SK-N-SH (cell line): ENCODE measurements around the gene ZNF214. TPM values are rescaled to one million over a fixed set of nuclear protein-coding genes. Genes with fewer than 3 reads are reported as not detected.

Source experiments
- CTCF ChIA-PET: fragments of 300-600, 350-600 bp; formaldehyde crosslinking; extraction: SDS; loops from one replicate; lab custom pipeline; 2021; lab: Yijun Ruan, JAX
- POLR2A ChIA-PET: fragments of 350-600 bp; sonication (Branson Sonifier 250); formaldehyde crosslinking; extraction: SDS; loops from one replicate; lab custom pipeline; 2020; ENCODE audit warnings: antibody characterized with exemption, inconsistent platforms; lab: Yijun Ruan, JAX
- DNase-seq: peaks from one replicate; pipeline ENCODE4 v3.0.0; 2012
- H2AFZ ChIP-seq: fragments of 200-600 bp; sonication (generic); 2 replicates; pipeline ENCODE4 v1.8.1; 2016; ENCODE audit warnings: antibody characterized with exemption, mild to moderate bottlenecking, low read depth
- H3F3A ChIP-seq: fragments of 200-600 bp; sonication (generic); replicated peaks from 2 replicates; pipeline ENCODE3; 2016; ENCODE audit warnings: antibody characterized with exemption, mild to moderate bottlenecking; ENCODE audit not compliant: insufficient read depth
- H3K27ac ChIP-seq, 2 experiments: fragments of 200-500 bp in 1 of 2; fragments of 200-600 bp in 1 of 2; sonication (Bioruptor generic) in 1 of 2; sonication (generic), shearing (Covaris generic) in 1 of 2; 2 replicates each; pipeline versions ENCODE4 v1.5.1 to v1.6.1; 2014 to 2016; ENCODE audit warnings: low read depth in 2 of 2, inconsistent platforms in 1 of 2, low read length in 1 of 2, mild to moderate bottlenecking in 1 of 2, mixed read lengths in 1 of 2
- H3K27me3 ChIP-seq: fragments of 200-600 bp; sonication (generic), shearing (Covaris generic); 2 replicates; pipeline ENCODE4 v1.6.1; 2016; ENCODE audit warnings: mixed run types; ENCODE audit not compliant: insufficient read depth
- H3K36me3 ChIP-seq, 2 experiments: fragments of 200-500 bp in 1 of 2; fragments of 200-600 bp in 1 of 2; sonication (Bioruptor generic) in 1 of 2; sonication (generic) in 1 of 2; replicated peaks in 1 of 2; 2 replicates each; pipeline versions ENCODE3 to v1.5.1; 2014 to 2016; ENCODE audit warnings: low read length in 1 of 2, mild to moderate bottlenecking in 1 of 2; ENCODE audit not compliant: insufficient read depth in 2 of 2, control insufficient read depth in 1 of 2
- H3K4me1 ChIP-seq, 2 experiments: fragments of 200-500 bp in 1 of 2; fragments of 200-600 bp in 1 of 2; sonication (Bioruptor generic) in 1 of 2; sonication (generic), shearing (Covaris generic) in 1 of 2; 2 replicates each; pipeline versions ENCODE4 v1.5.1 to v1.6.1; 2014 to 2016; ENCODE audit warnings: low read depth in 1 of 2, low read length in 1 of 2, mixed run types in 1 of 2; ENCODE audit not compliant: insufficient read depth in 2 of 2, control insufficient read depth in 1 of 2
- H3K4me2 ChIP-seq: fragments of 200-600 bp; sonication (generic), shearing (Covaris generic); 2 replicates; pipeline ENCODE4 v1.6.1; 2017; ENCODE audit warnings: mixed run types
- H3K4me3 ChIP-seq, 2 experiments: fragments of 200-500 bp in 1 of 2; fragments of 200-600 bp in 1 of 2; sonication (Bioruptor generic) in 1 of 2; sonication (generic), shearing (Covaris generic) in 1 of 2; 2 replicates each; pipeline versions ENCODE4 v1.5.1 to v1.8.1; 2014 to 2016; ENCODE audit warnings: low read depth in 2 of 2, inconsistent platforms in 1 of 2, low read length in 1 of 2, mild to moderate bottlenecking in 1 of 2, mixed read lengths in 1 of 2, moderate library complexity in 1 of 2
- H3K79me2 ChIP-seq: fragments of 200-600 bp; sonication (generic); 2 replicates; pipeline ENCODE4 v1.8.1; 2017; ENCODE audit warnings: mild to moderate bottlenecking; ENCODE audit not compliant: insufficient read depth
- H3K9ac ChIP-seq: fragments of 200-600 bp; sonication (generic); 2 replicates; pipeline ENCODE4 v1.6.1; 2017; ENCODE audit warnings: mixed run types
- H3K9me2 ChIP-seq: fragments of 200-600 bp; sonication (generic); 2 replicates; pipeline ENCODE4 v1.6.1; 2017; ENCODE audit warnings: mixed run types
- H3K9me3 ChIP-seq: fragments of 200-600 bp; sonication (generic); 2 replicates; pipeline ENCODE4 v1.6.1; 2017; ENCODE audit warnings: mixed run types, mild to moderate bottlenecking, moderate library complexity
- H4K20me1 ChIP-seq: fragments of 200-600 bp; sonication (generic); 2 replicates; pipeline ENCODE4 v1.6.1; 2017; ENCODE audit warnings: mild to moderate bottlenecking, mixed run types; ENCODE audit not compliant: insufficient read depth
- CHD2 ChIP-seq: fragments of 150-350 bp; IDR thresholded peaks from 2 replicates; pipeline ENCODE4 v1.6.1; 2018; ENCODE audit warnings: low read length; ENCODE audit not compliant: partially characterized antibody
- ELF1 ChIP-seq: IDR thresholded peaks from 2 replicates; pipeline ENCODE4 v1.4.0; 2012
- EP300 ChIP-seq, 2 experiments: IDR thresholded peaks; 2 replicates each; pipeline versions ENCODE4 v1.4.0 to v1.6.1; 2012; ENCODE audit warnings: borderline replicate concordance in 1 of 2, low read depth in 1 of 2, low read length in 1 of 2
- EZH2phosphoT487 ChIP-seq: fragments of 200-600 bp; sonication (generic); IDR thresholded peaks from 2 replicates; pipeline ENCODE4 v1.6.1; 2017; ENCODE audit warnings: low read depth, mixed run types, mild to moderate bottlenecking, antibody characterized with exemption, moderate library complexity, borderline replicate concordance
- FOXJ3 ChIP-seq: sonication (generic); formaldehyde crosslinking; IDR thresholded peaks from 2 replicates; pipeline ENCODE4 v1.5.1; 2020; ENCODE audit warnings: mild to moderate bottlenecking, missing genetic modification reagents
- FOXM1 ChIP-seq: IDR thresholded peaks from 2 replicates; pipeline ENCODE4 v1.4.0; 2012; ENCODE audit warnings: low read depth, mild to moderate bottlenecking
- GABPA ChIP-seq: IDR thresholded peaks from 2 replicates; pipeline ENCODE4 v1.4.0; 2012; ENCODE audit warnings: low read depth, mild to moderate bottlenecking
- GATA2 ChIP-seq: sonication (generic); formaldehyde crosslinking; IDR thresholded peaks from 2 replicates; pipeline ENCODE4 v1.5.0; 2020; ENCODE audit warnings: mild to moderate bottlenecking, missing genetic modification reagents
- MXI1 ChIP-seq: IDR thresholded peaks from 2 replicates; pipeline ENCODE4 v1.6.1; 2012; ENCODE audit warnings: mild to moderate bottlenecking, low read depth, low read length, improper control_type of control experiment
- NRF1 ChIP-seq: IDR thresholded peaks from 2 replicates; pipeline ENCODE4 v1.6.1; 2012; ENCODE audit warnings: low read depth, mild to moderate bottlenecking, low read length
- PBX3 ChIP-seq: IDR thresholded peaks from 2 replicates; pipeline ENCODE4; 2012
- POLR2AphosphoS5 ChIP-seq: IDR thresholded peaks from 2 replicates; pipeline ENCODE4 v1.6.1; 2012; ENCODE audit warnings: low read depth, low read length
- RAD21 ChIP-seq: IDR thresholded peaks from 2 replicates; pipeline ENCODE4 v1.6.1; 2012; ENCODE audit warnings: mild to moderate bottlenecking, low read length
- RXRA ChIP-seq: IDR thresholded peaks from 2 replicates; pipeline ENCODE4 v1.4.0; 2012; ENCODE audit warnings: low read depth, mild to moderate bottlenecking, borderline replicate concordance
- SIN3A ChIP-seq: IDR thresholded peaks from 2 replicates; pipeline ENCODE4 v1.6.1; 2012; ENCODE audit warnings: low read depth, mild to moderate bottlenecking, low read length, moderate library complexity, borderline replicate concordance
- SMC3 ChIP-seq: IDR thresholded peaks from 2 replicates; pipeline ENCODE4 v1.6.1; 2012; ENCODE audit warnings: low read depth, low read length, improper control_type of control experiment
- TEAD4 ChIP-seq: IDR thresholded peaks from 2 replicates; pipeline ENCODE4 v1.4.0; 2012; ENCODE audit warnings: mild to moderate bottlenecking, borderline replicate concordance; ENCODE audit not compliant: insufficient read depth
- USF1 ChIP-seq: IDR thresholded peaks from 2 replicates; pipeline ENCODE4 v1.4.0; 2012; ENCODE audit warnings: low read depth, borderline replicate concordance
- YY1 ChIP-seq: IDR thresholded peaks from 2 replicates; pipeline ENCODE4 v1.4.0; 2012; ENCODE audit warnings: low read depth, mild to moderate bottlenecking
- ZBTB33 ChIP-seq: IDR thresholded peaks from 2 replicates; pipeline ENCODE4 v1.4.0; 2012; ENCODE audit warnings: low read depth, borderline replicate concordance
- WGBS: methylation state at CpG from one replicate; pipeline ENCODE4 v1.1.6; 2017; ENCODE audit warnings: low lambda C conversion rate; 5-methylcytosine and 5-hydroxymethylcytosine counted together
- polyA plus RNA-seq, 3 experiments: library from polyadenylated mRNA; depleted of rRNA; stranded (reverse); fragments of >200 nt; gene quantifications; 2 replicates each; pipeline ENCODE4 v1.2.3, GENCODE V29; 2012

The ZNF214 gene
- polyA plus RNA-seq, 1 of the 3 experiments (the other 2 are of a cell fraction) = 1.4 TPM

DNA sequence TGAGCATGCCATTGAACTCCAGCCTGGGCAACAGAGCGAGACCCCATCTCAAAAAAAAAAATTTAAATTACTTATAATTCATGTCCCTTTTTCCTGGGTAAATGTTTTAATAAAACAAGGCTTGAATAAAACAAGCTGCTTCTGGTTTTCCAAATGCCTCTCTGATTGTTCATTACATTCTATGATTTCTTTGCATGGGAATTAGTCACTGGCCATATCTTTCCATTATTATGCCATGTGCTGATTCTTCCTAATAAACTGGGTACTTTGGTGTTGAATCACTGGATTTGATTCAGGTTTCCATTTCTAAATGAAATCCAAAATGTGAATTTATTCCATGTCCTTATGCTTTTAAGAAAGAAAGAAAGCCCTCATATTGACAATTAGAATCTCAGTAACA, 51.3 kb downstream of the ZNF214 start (continued):
- TF ChIP-seq SIN3A = no peak

DNA sequence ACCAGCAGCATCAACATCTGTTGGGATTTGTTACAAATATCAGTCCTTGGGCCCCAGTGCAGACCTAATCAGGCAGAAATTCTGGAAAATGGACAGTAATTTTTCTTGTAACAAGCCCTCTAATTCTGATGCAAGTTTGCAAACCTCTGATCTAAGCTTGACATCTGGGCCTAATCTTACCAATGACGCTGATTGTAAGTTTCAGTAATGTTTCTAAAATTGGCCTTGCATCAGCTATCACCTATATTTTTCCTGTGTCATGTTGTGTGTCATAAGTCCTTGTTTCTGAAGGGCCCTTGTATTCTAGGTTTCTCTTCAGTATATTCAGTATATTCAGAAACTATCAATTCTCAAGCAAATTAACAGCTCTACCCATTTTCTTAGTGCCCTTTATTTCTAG, 57.5 kb downstream of the ZNF214 start:
- Histone ChIP-seq H3K9me2 (no peaks in the 10 kb centered on the region), H3K4me3 (no peak overlapping the region), H4K20me1 (no peaks in the 10 kb centered on the region), H3K27ac (no peak overlapping the region), H3K4me1 (no peaks in the 10 kb centered on the region), H3K36me3 (no peaks in the 10 kb centered on the region), H3K4me2 (no peak overlapping the region), H3K9me3 (no peaks in the 10 kb centered on the region), H3K79me2 (no peaks in the 10 kb centered on the region), H3F3A (no peaks in the 10 kb centered on the region), H2AFZ (no peak overlapping the region), H3K27me3 (no peaks in the 10 kb centered on the region), H3K9ac (no peak overlapping the region)
- ChIA-PET POLR2A (no interaction called here), CTCF (no interaction called here)
- TF ChIP-seq PBX3 (no peak), EP300 (IDR thresholded peaks at IDR 0.05; ENCODE audit: borderline replicate concordance in 1 of 2, low read depth in 1 of 2, low read length in 1 of 2) (no peak), CHD2 (no peak), FOXJ3 (CRISPR knock-in tag) (no peak), ELF1 (no peak), GATA2 (CRISPR knock-in tag) (no peak), GABPA (no peak), POLR2AphosphoS5 (no peak), TEAD4 (no peak), RXRA (no peak), FOXM1 (no peak), USF1 (no peak), RAD21 (no peak), SMC3 (no peak), NRF1 (no peak), ZBTB33 (no peak), YY1 (no peak), MXI1 (no peak), EZH2phosphoT487 (no peak)
- DNase-seq = no peak
- 7% methylated on average over 1 of the region's 1 CpG for WGBS
